HG02981 (cell line): Measurements from ENCODE around the gene NPBWR2.
"Not testable (repeated sequence)": the region's sequence is repeated elsewhere in the genome, so short reads cannot be mapped to it uniquely, and the experiment has no call there.

ENCODE experiments used
- ATAC-seq: cut with Tn5 transposase; IDR thresholded peaks from one replicate; pipeline ENCODE4 v1.9.1; 2021; ENCODE audit warnings: mild to moderate bottlenecking, moderate library complexity; ENCODE audit not compliant: unreplicated experiment

Gene NPBWR2

DNA sequence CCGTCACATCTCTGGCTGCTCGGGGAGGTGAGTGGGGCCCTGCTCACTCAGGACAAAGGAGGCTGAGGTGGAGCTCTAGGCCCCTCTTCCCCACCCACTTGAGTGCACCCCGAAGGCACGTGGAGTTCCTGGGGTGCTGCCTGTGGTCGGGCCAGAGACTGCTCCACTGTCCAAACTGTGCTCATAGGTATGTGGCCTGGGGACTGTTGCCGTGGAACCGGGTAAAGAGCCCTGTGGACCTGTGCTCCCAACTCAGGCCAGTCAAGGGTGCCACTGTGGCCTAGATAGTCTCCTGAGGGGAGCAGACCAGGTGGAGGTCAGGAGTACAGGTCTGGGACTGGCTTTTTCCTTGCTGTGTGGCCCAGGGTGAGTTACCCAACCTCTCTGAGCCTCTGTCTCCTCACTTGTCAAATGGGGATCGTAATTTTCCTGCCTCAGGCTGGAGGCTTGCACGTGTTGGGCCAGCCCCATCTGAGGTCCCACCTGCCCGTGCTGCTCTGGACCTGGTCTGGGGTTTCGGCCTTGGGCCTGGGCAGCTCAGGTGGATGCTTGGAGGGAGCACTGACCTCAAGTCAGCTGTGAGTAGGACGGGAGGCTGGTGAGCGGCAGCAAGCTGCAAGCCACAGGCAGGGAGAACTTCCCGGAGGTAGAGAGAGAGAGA is 12.4 kb upstream of the NPBWR2 start:
- ATAC-seq, result no peak

DNA sequence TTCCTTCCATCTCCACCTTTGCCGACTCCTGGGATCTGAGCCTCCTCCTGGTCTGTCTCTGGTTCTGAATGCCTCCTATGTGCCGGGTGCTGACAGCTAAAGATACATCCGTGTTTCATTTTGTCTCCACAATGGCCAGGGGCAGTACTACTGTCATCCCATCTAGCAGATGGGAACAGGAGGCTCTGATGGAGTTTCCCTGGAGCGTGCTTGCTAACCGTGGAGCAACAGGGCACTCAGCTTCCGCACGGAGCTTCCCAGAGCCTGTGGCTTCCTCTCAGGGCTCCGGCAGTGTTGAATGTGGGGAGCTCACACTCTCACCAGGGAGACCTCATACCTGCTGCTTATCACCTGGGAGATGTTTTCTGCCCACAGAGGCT is 11.9 kb upstream of the NPBWR2 start:
- ATAC-seq, result no peak

DNA sequence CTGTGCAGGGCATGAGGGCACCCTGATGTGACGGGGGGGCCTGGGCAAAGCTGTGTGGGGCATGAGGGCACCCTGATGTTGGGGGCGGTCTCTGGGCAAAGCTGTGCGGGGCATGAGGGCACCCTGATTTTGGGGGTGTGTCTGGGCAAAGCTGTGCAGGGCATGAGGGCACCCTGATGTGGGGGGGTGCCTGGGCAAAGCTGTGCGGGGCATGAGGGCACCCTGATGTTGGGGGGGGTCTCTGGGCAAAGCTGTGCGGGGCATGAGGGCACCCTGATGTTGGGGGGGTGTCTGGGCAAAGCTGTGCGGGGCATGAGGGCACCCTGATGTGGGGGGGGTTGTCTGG is 10.0 kb upstream of the NPBWR2 start:
- not testable (repeated sequence) for ATAC-seq

- no peak for ATAC-seq
Measured at GRCh38 chr20:64116541-64117431, 9.4 kb upstream of the NPBWR2 start.

- no peak for ATAC-seq
Measured at GRCh38 chr20:64116016-64116415, 8.7 kb upstream of the NPBWR2 start.

DNA sequence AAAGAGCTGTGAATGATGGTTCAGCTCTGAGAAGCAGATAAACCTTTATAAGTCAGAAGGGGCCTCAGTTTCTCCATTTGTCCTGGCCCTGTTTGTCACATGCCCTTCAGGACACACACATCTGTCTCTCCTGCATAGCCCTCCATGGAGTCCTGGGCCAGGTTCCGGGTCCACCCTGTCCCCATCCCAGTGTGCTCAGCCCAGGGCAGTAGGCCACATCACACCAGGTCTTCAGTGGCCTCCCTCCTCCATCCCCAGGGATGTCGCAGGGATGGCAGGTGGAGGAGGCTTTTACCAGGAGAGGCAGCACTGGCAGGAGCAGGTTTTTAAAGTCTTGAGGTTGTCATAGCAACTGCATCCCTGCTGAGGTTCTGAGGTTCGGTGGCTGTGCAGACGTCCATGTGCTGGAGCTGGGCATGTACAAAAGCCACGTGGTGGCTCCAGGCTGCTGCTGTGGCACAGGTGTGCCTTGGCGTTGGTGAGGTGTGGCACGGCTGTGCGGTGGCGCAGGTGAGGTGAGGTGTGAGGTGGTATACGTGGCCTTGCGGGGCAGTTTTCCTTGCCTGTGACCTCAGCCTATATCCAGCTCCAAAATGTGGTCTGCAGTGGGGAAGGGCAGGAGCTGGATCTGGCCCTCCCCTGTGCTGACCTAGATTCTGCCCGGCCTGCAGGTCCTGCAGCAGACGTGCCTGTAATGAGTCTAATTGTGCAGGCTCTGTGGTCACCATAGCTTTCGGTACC is 8.0 kb upstream of the NPBWR2 start:
- no peak for ATAC-seq

- ATAC-seq, result no peak
Measured at GRCh38 chr20:64114356-64114971, 7.1 kb upstream of the NPBWR2 start.

GRCh38 chr20:64113796-64114355 is 6.5 kb upstream of the NPBWR2 start:
- ATAC-seq, result no peak

DNA sequence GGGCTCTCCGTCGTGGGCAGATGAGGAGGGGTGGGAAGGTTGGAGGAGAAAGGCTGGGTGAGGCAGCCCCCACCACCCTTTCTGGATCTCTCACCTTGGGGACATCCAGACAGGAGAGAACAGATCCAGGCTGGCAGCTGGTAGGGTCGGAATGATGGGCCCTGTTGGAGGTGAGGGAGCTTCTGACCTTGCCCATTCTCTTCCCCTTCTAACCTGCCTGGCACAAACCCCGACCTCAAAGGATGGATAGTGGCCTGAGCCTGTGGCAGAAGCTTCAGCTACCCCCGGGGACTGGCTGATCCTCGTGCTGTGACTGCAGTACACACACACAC is 6.0 kb upstream of the NPBWR2 start:
- ATAC-seq, result no peak

- ATAC-seq, result no peak
Measured at GRCh38 chr20:64112691-64113443, 5.5 kb upstream of the NPBWR2 start.

GRCh38 chr20:64111841-64112641 is 4.7 kb upstream of the NPBWR2 start:
- no peak for ATAC-seq

DNA sequence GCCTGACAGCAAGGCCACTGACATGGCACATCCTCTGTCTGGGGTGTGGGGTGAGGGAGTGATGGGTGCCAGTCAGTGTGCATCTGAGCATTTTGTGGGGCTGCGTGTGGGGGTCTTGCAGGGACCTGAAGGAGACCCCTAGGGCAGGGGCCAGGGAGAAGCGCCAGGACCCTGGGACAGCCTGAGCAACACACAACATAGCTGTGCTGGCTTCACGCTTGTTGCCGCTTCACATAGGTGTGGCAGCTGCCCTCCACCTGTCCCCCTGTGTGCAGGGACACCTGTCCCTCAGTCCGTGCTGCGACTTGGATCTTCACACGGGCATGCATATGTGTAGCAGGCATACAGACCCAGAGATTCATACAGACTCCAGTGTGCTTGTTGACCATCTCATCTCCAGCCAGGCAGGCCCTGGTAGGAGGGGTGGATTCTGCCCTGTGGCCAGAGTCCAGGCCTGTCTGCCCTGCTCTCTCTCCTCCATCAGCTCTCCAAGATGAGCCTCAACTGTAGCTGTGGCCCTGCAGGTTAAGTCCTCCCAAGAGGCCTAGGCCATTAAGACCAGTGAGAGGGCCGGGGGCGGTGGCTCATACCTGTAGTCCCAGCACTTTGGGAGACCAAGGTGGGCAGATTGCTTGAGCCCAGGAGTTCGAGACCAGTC is 3.2 kb upstream of the NPBWR2 start:
- no peak for ATAC-seq

DNA sequence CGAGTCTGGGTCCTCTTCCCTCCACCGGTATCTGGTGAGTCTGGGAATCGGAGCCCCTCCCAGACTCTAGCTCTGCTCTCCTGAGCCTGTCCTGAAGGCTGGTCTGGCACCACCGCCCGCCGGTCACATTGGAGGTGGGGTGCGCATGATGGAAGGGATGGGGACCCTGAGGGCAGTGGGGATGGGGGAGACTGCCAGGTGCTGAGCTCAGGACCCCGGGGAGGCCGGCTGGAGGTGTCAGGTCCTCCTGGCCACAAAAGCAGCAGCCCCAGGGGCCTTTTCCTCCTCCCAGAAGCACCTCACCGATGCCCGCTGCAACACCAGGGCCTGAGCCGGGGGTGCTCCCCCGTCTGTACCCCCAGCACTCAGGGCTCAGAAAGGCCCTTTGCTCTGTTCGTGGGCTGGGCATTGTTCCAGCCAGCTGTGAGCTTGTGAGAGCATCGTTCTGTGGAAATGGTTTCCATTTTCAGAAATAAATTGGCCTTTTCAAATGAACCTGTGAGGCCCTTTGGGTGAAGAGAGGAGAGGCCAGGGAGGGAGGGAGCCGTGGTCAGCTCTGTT is 2.5 kb upstream of the NPBWR2 start:
- ATAC-seq, result no peak

GRCh38 chr20:64108731-64109681 is 1.6 kb upstream of the NPBWR2 start:
- no peak for ATAC-seq

GRCh38 chr20:64107736-64108457 is 532 bp upstream of the NPBWR2 start:
- ATAC-seq, result no peak

DNA sequence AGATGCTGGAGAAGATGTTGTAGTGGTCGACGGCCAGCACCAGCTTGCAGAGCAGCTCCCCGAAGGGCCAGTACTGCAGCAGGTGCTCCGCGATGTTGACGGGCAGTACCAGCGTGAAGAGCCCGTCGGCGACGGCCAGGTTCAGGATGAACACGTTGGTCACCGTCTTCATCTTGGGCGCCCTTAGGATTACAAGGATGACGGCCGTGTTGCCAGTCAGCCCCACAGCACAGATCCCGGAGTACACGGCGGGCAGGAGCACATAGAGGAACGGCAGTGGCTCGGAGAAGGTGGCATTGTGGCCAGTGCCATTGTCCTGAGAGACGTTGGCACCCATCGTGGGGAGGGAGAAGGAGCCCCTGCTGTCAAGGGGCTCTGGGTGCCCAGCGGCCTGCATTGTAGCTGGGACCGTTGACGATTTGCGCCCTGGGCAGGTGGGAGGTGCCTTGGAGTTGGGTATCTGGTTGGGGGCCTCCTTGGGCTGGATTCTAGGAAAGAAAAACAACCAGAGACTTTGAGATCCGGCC is 867 bp downstream of the NPBWR2 start:
- ATAC-seq, result no peak
